A549 treated with GW870086 at 1 μM for 4 hours (cell line): ENCODE measurements around the gene RPS25. TPM values are rescaled to one million over a fixed set of nuclear protein-coding genes. Genes with fewer than 3 reads are reported as not detected.

ENCODE experiments used
- total RNA-seq: library from RNA; stranded (reverse); fragments of 200-300 nt; extraction: Qiagen RNA extraction; gene quantifications from 5 replicates; pipeline ENCODE4 v1.2.3, GENCODE V29; 2022; ENCODE audit warnings: low read depth

Gene RPS25
- total RNA-seq = 809 to 1,089 TPM (median 832 TPM) in 5 replicates

DNA sequence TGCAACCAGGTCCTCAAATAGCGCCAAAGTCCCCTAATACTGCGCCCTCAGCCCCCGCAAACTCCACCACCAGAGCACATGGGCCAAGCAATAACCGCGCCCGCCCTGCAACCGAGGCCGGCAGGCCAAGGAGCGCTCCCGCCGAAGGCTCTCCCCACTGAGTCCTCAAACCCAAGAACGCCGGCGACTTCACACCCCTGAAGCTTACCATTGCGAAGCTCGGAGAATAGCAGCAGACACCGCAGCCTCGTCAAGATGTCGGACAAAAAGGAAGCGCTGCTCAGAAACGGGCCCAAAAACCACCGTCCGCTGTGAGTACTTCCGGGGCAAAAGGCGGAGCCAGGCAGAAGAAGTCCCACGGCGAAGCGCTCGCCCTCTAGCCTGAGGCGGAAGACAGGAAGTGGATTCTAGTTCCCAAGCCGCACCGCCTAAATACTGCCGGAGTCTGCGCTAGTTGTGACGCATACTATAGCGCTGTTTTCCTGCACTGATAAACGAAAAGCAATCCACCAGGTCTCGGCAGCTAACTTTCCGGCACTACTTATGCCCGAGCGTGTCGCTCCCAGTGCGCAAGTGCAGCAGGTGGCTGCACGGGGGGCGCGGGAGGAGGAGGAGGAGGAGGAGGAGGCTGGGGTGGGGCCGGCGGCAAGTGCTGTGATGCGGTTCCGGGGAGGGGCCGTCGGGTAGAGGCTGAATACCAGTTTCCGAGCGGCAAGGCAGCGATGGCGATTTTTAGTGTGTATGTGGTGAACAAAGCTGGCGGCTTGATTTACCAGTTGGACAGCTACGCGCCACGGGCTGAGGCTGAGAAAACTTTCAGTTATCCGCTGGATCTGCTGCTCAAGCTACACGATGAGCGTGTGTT is at the start of gene RPS25, which contains the start of gene TRAPPC4:
TSS of gene RPS25 (minus strand) at position 270 of the 865 bp plus-strand sequence. CDS start at position 211, 59 bp downstream.
TSS of gene TRAPPC4 (plus strand) at position 693 of the 865 bp plus-strand sequence. CDS start at position 723, 30 bp downstream.

GRCh38 chr11:119067371-119068222 is 49.5 kb upstream of the RPS25 start, which contains the start of gene VPS11:
TSS of gene VPS11 (plus strand) at chr11:119067818. CDS start at chr11:119067824, 6 bp downstream.

GRCh38 chr11:119057000-119057769 is 39.0 kb upstream of the RPS25 start, which contains the start of gene HYOU1:
TSS of gene HYOU1 (minus strand) at chr11:119057205. CDS start at chr11:119056160, 1,045 bp downstream.

DNA sequence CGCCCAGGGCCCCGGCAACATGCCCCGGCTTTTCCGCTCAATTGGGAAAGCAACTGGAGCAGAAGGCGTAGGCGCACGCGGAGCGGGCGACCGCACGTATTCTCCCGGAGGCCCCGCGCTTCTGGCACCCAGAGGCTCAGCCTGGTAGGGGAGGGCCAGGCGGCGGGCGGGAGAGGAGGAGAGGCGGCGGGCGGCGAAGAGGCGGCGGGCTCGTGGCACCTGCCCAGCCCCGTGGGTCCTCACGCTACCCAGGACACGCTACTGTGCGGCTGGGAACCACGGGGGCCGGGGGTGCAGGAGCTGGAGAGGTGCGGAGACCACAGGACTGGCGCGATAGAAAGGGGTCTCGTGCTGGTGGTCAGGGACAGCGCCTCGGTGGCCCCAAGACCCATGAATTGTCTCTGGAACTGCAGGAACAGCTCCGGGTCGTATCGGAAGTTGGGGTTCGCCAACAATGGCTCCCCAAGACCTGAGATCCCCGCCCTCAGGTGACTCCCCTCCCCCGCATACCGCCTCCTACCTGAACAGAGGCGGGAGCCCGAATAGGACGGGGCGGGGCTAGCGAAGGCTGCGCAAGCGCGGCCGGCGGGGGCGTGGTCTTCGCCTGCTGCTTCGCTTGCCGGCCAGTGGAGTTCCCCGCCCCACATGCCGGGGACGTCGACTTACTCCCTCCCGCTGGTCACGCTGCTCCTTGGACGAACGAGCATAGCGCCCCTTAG is 12.3 kb upstream of the RPS25 start, which contains the start of gene SLC37A4:
TSS of gene SLC37A4 (minus strand) at position 549 of the 719 bp plus-strand sequence.

GRCh38 chr11:118997627-118998387 is 20.3 kb downstream of the RPS25 start, which contains the start of gene CENATAC:
TSS of gene CENATAC (plus strand) at chr11:118998138. CDS start at chr11:118998198, 60 bp downstream.

GRCh38 chr11:118971646-118972045 is 46.5 kb downstream of the RPS25 start, which contains the start of gene FOXR1:
TSS of gene FOXR1 (plus strand) at chr11:118971761. CDS start at chr11:118971932, 171 bp downstream.

Other genes starting within 250 kb of the RPS25 start
- gene DDX6, start 227.2 kb downstream of the RPS25 start, total RNA-seq = 19.0 to 31.5 TPM (median 24.5 TPM) in 5 replicates
- 0.06 to 0.26 TPM (median 0.14 TPM) in 5 replicates for gene CXCR5, start 134.5 kb downstream of the RPS25 start, total RNA-seq
- 126 to 208 TPM (median 188 TPM) in 5 replicates for gene BCL9L, start 92.4 kb downstream of the RPS25 start, total RNA-seq
- gene UPK2, start 62.0 kb downstream of the RPS25 start, total RNA-seq = 0.41 to 1.1 TPM (median 0.70 TPM) in 5 replicates
- gene FOXR1, start 46.6 kb downstream of the RPS25 start, total RNA-seq = not detected in 5 replicates
- 10.7 to 16.4 TPM (median 12.1 TPM) in 5 replicates for gene CENATAC, start 20.2 kb downstream of the RPS25 start, total RNA-seq
- 57.3 to 62.5 TPM (median 60.8 TPM) in 5 replicates for gene TRAPPC4, start 423 bp upstream of the RPS25 start, total RNA-seq
- 10.4 to 12.9 TPM (median 12.2 TPM) in 5 replicates for gene SLC37A4, start 12.5 kb upstream of the RPS25 start, total RNA-seq
- 40.5 to 46.9 TPM (median 45.4 TPM) in 5 replicates for gene HYOU1, start 38.9 kb upstream of the RPS25 start, total RNA-seq
- 11.2 to 13.2 TPM (median 11.8 TPM) in 5 replicates for gene VPS11, start 49.5 kb upstream of the RPS25 start, total RNA-seq
- 46.9 to 53.3 TPM (median 50.0 TPM) in 5 replicates for gene HMBS, start 66.5 kb upstream of the RPS25 start, total RNA-seq
- gene DPAGT1, start 83.5 kb upstream of the RPS25 start, total RNA-seq = 34.8 to 40.4 TPM (median 38.9 TPM) in 5 replicates
- 3.1 to 5.6 TPM (median 5.4 TPM) in 5 replicates for gene C2CD2L, start 89.0 kb upstream of the RPS25 start, total RNA-seq
- gene HINFP, start 103.2 kb upstream of the RPS25 start, total RNA-seq = 8.1 to 11.2 TPM (median 10.1 TPM) in 5 replicates
- 0.24 to 0.37 TPM (median 0.30 TPM) in 5 replicates for gene ABCG4, start 130.7 kb upstream of the RPS25 start, total RNA-seq
- gene NLRX1, start 150.4 kb upstream of the RPS25 start, total RNA-seq = 9.2 to 11.5 TPM (median 10.2 TPM) in 5 replicates
- 0.08 to 0.34 TPM (median 0.30 TPM) in 3 of 5 replicates, not detected in the others for gene NHERF4, start 167.1 kb upstream of the RPS25 start, total RNA-seq
- gene CBL, start 188.0 kb upstream of the RPS25 start, total RNA-seq = 5.4 to 9.4 TPM (median 8.4 TPM) in 5 replicates